ENCODE results near the gene APBA2. TPM values are rescaled to one million over a fixed set of nuclear protein-coding genes. Genes with fewer than 3 reads are reported as not detected.

Gene APBA2
- total RNA-seq, 1 experiment from 2014 or later, result 11.2 TPM

DNA sequence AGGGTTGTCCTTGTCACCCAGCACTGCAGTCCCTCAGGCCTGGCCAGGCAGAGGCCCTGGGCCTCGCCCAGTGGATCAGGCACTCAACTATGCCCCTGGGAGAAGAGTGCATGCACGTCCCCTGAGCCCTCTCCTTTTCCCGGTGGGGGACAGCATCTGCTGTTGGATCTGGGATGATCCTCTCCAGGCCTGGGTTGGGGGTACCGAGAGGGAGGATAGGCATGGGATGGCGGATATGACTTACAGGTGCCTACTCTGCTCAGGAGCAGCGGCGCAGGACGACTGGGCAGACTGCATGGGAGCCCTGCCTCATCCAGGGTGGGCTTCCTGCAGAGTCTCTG, 9.0 kb upstream of the APBA2 start:
- DNase-seq (ENCODE audit: low spot score) (no peak), ATAC-seq (no peak)
- TF ChIP-seq TEAD1 (CRISPR knock-in tag; IDR thresholded peaks at IDR 0.05) (0 out of 2 replicates have a peak, but pooled peaks have one; percentile 2), EMX1 (CRISPR knock-in tag; IDR thresholded peaks at IDR 0.05) (no peak), ZNF317 (CRISPR knock-in tag; IDR thresholded peaks at IDR 0.05; ENCODE audit: borderline replicate concordance, low read depth) (no peak)
- TF ChIP-seq, protein P1, sequence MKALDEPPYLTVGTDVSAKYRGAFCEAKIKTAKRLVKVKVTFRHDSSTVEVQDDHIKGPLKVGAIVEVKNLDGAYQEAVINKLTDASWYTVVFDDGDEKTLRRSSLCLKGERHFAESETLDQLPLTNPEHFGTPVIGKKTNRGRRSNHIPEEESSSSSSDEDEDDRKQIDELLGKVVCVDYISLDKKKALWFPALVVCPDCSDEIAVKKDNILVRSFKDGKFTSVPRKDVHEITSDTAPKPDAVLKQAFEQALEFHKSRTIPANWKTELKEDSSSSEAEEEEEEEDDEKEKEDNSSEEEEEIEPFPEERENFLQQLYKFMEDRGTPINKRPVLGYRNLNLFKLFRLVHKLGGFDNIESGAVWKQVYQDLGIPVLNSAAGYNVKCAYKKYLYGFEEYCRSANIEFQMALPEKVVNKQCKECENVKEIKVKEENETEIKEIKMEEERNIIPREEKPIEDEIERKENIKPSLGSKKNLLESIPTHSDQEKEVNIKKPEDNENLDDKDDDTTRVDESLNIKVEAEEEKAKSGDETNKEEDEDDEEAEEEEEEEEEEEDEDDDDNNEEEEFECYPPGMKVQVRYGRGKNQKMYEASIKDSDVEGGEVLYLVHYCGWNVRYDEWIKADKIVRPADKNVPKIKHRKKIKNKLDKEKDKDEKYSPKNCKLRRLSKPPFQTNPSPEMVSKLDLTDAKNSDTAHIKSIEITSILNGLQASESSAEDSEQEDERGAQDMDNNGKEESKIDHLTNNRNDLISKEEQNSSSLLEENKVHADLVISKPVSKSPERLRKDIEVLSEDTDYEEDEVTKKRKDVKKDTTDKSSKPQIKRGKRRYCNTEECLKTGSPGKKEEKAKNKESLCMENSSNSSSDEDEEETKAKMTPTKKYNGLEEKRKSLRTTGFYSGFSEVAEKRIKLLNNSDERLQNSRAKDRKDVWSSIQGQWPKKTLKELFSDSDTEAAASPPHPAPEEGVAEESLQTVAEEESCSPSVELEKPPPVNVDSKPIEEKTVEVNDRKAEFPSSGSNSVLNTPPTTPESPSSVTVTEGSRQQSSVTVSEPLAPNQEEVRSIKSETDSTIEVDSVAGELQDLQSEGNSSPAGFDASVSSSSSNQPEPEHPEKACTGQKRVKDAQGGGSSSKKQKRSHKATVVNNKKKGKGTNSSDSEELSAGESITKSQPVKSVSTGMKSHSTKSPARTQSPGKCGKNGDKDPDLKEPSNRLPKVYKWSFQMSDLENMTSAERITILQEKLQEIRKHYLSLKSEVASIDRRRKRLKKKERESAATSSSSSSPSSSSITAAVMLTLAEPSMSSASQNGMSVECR (CRISPR knock-in tag; IDR thresholded peaks at IDR 0.05; ENCODE audit: borderline replicate concordance), result no peak
- Mint-ChIP-seq H3K27me3 (ENCODE audit: low read depth) (peaks cover 26% of the 10 kb centered on the region), H3K36me3 (no peaks in the 10 kb centered on the region), H3K9me3 (peaks cover 3% of the 10 kb centered on the region), H3K4me3 (no peak overlapping the region), H3K27ac (no peak overlapping the region), H3K4me1 (peaks cover 13% of the 10 kb centered on the region)
- ChIA-PET CTCF (interaction anchor here (0.6 kb wide), 1 partner anchor 668 kb away, joined by 3 read pairs; no protein-coding TSS in a partner anchor), POLR2A (no interaction called here)

- Mint-ChIP-seq H3K9me3 (no peaks in the 10 kb centered on the region), H3K27me3 (ENCODE audit: low read depth) (peaks cover 26% of the 10 kb centered on the region), H3K27ac (no peak overlapping the region), H3K36me3 (no peaks in the 10 kb centered on the region), H3K4me3 (no peak overlapping the region), H3K4me1 (peaks cover 13% of the 10 kb centered on the region)
- POLR2A ChIA-PET, result no interaction called here
- CTCF ChIA-PET, result interaction anchor here (1.1 kb wide), 1 partner anchor 9 kb away, joined by 3 read pairs; no protein-coding TSS in a partner anchor
- no peak for TF ChIP-seq CREB1 (CRISPR knock-in tag; IDR thresholded peaks at IDR 0.05)
- TF ChIP-seq MAX (CRISPR knock-in tag; IDR thresholded peaks at IDR 0.05), result no peak
- DNase-seq (ENCODE audit: low spot score) (no peak), ATAC-seq (no peak)
These were observed 7.6 kb upstream of the APBA2 start for GRCh38 chr15:28878209-28878608.

DNA sequence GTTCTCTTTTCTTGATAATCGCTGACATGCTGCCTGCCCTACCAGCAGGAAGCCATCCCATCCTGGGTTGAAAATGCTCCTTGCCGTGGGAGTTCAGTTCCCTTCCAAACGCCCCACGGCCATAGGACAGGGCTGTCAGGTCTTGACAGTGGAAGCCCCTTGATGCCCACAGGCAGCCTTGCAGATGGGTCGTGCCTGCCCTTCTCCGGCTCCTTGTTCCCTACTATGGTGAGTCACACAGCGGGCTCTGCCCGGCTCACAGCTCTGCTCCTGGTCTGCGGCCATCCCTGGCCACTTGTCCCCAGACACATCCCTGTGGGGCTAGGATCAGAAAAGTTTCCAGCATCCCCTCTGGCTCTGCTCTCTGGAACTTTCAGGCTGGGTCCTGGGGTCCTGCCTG, 6.2 kb upstream of the APBA2 start:
- POLR2A ChIA-PET, result no interaction called here
- no peak for DNase-seq (ENCODE audit: low spot score)
- no peak for TF ChIP-seq CTCF (IDR thresholded peaks at IDR 0.05)
- TF ChIP-seq ELF4 (CRISPR knock-in tag; IDR thresholded peaks at IDR 0.05; ENCODE audit: low read depth), result no peak
- no peak for TF ChIP-seq ZBTB21 (CRISPR knock-in tag; IDR thresholded peaks at IDR 0.05; ENCODE audit: borderline replicate concordance)
- TF ChIP-seq, protein P2, sequence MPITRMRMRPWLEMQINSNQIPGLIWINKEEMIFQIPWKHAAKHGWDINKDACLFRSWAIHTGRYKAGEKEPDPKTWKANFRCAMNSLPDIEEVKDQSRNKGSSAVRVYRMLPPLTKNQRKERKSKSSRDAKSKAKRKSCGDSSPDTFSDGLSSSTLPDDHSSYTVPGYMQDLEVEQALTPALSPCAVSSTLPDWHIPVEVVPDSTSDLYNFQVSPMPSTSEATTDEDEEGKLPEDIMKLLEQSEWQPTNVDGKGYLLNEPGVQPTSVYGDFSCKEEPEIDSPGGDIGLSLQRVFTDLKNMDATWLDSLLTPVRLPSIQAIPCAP (CRISPR knock-in tag; IDR thresholded peaks at IDR 0.05), result no peak
- TF ChIP-seq MAX (CRISPR knock-in tag; IDR thresholded peaks at IDR 0.05), result no peak
- TF ChIP-seq E2F1 (CRISPR knock-in tag; IDR thresholded peaks at IDR 0.05), result no peak
- no peak for TF ChIP-seq SMAD3 (CRISPR knock-in tag; IDR thresholded peaks at IDR 0.05; ENCODE audit: borderline replicate concordance)
- TF ChIP-seq IRF2 (CRISPR knock-in tag; IDR thresholded peaks at IDR 0.05; ENCODE audit: borderline replicate concordance, low read depth), result no peak
- TF ChIP-seq, protein P3, sequence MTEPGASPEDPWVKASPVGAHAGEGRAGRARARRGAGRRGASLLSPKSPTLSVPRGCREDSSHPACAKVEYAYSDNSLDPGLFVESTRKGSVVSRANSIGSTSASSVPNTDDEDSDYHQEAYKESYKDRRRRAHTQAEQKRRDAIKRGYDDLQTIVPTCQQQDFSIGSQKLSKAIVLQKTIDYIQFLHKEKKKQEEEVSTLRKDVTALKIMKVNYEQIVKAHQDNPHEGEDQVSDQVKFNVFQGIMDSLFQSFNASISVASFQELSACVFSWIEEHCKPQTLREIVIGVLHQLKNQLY (CRISPR knock-in tag; IDR thresholded peaks at IDR 0.05), result no peak
- TF ChIP-seq ZNF671 (CRISPR knock-in tag; IDR thresholded peaks at IDR 0.05), result no peak
- TF ChIP-seq SP1 (CRISPR knock-in tag; conservative IDR thresholded peaks at IDR 0.05), result no peak
- peaks cover 13% of the 10 kb centered on the region for H3K4me1 Mint-ChIP-seq
- no peaks in the 10 kb centered on the region for H3K36me3 Mint-ChIP-seq
- CTCF ChIA-PET, result interaction anchor here (2.1 kb wide), 1 partner anchor 23 kb away, joined by 8 read pairs; no protein-coding TSS in a partner anchor
- no peak for ATAC-seq
- no peak overlapping the region for H3K27ac Mint-ChIP-seq
- peaks cover 32% of the 10 kb centered on the region for H3K27me3 Mint-ChIP-seq (ENCODE audit: low read depth)
- H3K4me3 Mint-ChIP-seq, result no peak overlapping the region
- H3K9me3 Mint-ChIP-seq, result no peaks in the 10 kb centered on the region
